T-cell (primary cell): ENCODE measurements around the gene FLT1. TPM values are rescaled to one million over a fixed set of nuclear protein-coding genes. Genes with fewer than 3 reads are reported as not detected.

Source experiments
- ATAC-seq, 4 experiments: fragments of 200-7000 bp in 3 of 4; fragments of 150-1000 bp in 1 of 4; cut with Tn5 transposase; replicated peaks in 1 of 4; 1 replicate in 3 of 4; 2 replicates in 1 of 4; pipeline ENCODE4 v1.10.0; 2021; ENCODE audit warnings: moderate library complexity in 3 of 4, mild to moderate bottlenecking in 2 of 4, moderate number of reproducible peaks in 1 of 4
- CTCF ChIA-PET, 2 donors: fragments of 300-600 bp; sonication (Branson Sonifier 250); formaldehyde crosslinking; loops; one replicate each; lab custom pipeline; 2022; ENCODE audit warnings: antibody characterized with exemption in 2 of 2; lab: Charles Lee
- POLR2A ChIA-PET, 2 donors: fragments of 300-600 bp; sonication (Branson Sonifier 250); formaldehyde crosslinking; loops; one replicate each; lab custom pipeline; 2022; ENCODE audit warnings: antibody characterized with exemption in 2 of 2; lab: Charles Lee
- DNase-seq, 35 experiments: peaks; one replicate each; pipeline versions ENCODE4 v3.0.0 to v3.0.0-alpha.2; 2013 to 2023
- H3K27ac ChIP-seq: one replicate; pipeline ENCODE4 v1.5.1; 2013; ENCODE audit warnings: low read length
- H3K27me3 ChIP-seq, 2 experiments: replicated peaks in 1 of 2; 1 replicate in 1 of 2; 2 replicates in 1 of 2; pipeline versions ENCODE4 v1.6.1 to v1.7.0; 2013; ENCODE audit warnings: low read length in 1 of 2, mixed read lengths in 1 of 2; ENCODE audit not compliant: control insufficient read depth in 2 of 2, insufficient read depth in 2 of 2; ENCODE audit errors: extremely low read depth in 1 of 2
- H3K36me3 ChIP-seq, 2 donors: 1 replicate in 1 of 2; 2 replicates in 1 of 2; pipeline versions ENCODE4 v1.6.1 to v1.7.0; 2013; ENCODE audit warnings: low read length in 1 of 2; ENCODE audit not compliant: control insufficient read depth in 2 of 2, insufficient read depth in 1 of 2; ENCODE audit errors: extremely low read depth in 1 of 2
- H3K4me1 ChIP-seq, 2 experiments: 1 replicate in 1 of 2; 2 replicates in 1 of 2; pipeline versions ENCODE4 v1.6.1 to v1.7.0; 2013; ENCODE audit warnings: low read length in 2 of 2, mixed read lengths in 1 of 2; ENCODE audit not compliant: insufficient read depth in 2 of 2, control insufficient read depth in 1 of 2; ENCODE audit errors: extremely low read depth in 1 of 2
- H3K4me3 ChIP-seq, 2 donors: 1 replicate in 1 of 2; 2 replicates in 1 of 2; pipeline versions ENCODE4 v1.5.1 to v1.7.0; 2013; ENCODE audit warnings: mild to moderate bottlenecking in 2 of 2, low read length in 1 of 2, moderate library complexity in 1 of 2; ENCODE audit not compliant: control insufficient read depth in 1 of 2; ENCODE audit errors: extremely low read depth in 1 of 2
- H3K9me3 ChIP-seq: 2 replicates; pipeline ENCODE4 v1.7.0; 2013
- H3K27ac Mint-ChIP-seq, 2 donors: one replicate each; pipeline ENCODE4 v1.8.0; 2020 to 2021; ENCODE audit warnings: mild to moderate bottlenecking in 2 of 2, mixed read lengths in 2 of 2
- H3K27me3 Mint-ChIP-seq, 2 donors: one replicate each; pipeline ENCODE4 v1.8.0; 2021 to 2022; ENCODE audit warnings: mixed read lengths in 2 of 2
- H3K36me3 Mint-ChIP-seq: one replicate; pipeline ENCODE4 v1.8.0; 2021; ENCODE audit warnings: mixed read lengths
- H3K4me1 Mint-ChIP-seq, 3 donors: one replicate each; pipeline ENCODE4 v1.8.0; 2020 to 2022; ENCODE audit warnings: mixed read lengths in 3 of 3, mild to moderate bottlenecking in 1 of 3
- H3K4me3 Mint-ChIP-seq, 3 donors: one replicate each; pipeline ENCODE4 v1.8.0; 2020 to 2022; ENCODE audit warnings: mild to moderate bottlenecking in 3 of 3, mixed read lengths in 3 of 3, moderate library complexity in 3 of 3
- H3K9me3 Mint-ChIP-seq, 3 donors: one replicate each; pipeline ENCODE4 v1.8.0; 2020 to 2022; ENCODE audit warnings: mixed read lengths in 3 of 3
- WGBS: methylation state at CpG from one replicate; pipeline ENCODE4 v1.1.5; 2013; ENCODE audit warnings: missing lambda C conversion rate; ENCODE audit not compliant: insufficient coverage; 5-methylcytosine and 5-hydroxymethylcytosine counted together
- total RNA-seq, 35 experiments: library from RNA in 6 of 35; stranded (reverse) in 6 of 35; fragments of 120-200 nt in 1 of 35; gene quantifications; one replicate each; pipeline versions ENCODE4 v1.2.1 to v1.2.4 and lab custom pipeline; 2013 to 2026

The FLT1 gene
- total RNA-seq, 5 donors from 2014 or later (not counting 1 experiment from before 2014, with no cell fraction given) = 0.56 to 2.9 (median 1.6) TPM

DNA sequence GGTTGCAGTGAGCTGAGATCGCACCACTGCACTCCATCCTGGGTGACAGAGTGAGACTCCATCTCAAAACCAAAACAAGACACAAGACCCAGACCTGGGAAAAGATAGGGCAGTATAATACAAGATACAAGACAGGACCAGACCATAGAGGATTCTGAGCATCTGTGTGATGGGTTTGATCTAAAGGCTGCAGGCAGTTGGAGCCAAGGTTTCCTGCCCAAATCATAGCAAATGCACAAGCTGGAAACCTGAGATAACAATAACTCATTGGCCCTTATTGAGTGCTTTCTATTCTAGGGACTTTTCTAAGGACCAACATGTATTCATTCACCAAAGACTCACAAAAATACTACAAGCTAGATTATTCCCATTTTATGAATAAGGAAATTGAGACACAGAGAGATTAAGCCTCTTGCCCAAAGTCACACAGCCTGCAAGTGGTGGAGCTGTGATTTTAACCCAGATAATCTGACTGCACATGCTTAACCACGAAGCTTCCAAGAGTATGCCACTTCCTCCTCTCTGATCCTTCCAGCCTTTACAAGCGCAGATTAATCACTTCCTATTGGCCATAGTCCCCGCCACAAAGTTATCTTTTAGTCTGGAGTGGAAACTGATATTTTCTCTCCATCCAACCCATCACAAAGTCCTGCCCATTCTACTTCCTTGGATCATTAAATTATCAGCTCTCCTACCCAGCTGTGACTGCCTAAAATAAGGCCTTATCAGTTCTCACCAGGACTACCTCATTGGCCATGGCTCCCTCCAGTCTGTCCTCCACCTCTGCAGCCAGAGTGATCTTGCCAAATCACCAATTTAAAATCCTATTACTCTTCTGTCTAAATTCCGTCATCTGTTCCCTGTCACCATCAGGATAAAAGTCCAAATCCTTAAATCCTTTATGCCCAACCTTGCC lies 147.2 kb downstream of the FLT1 start:
- peaks cover 7 to 14% of the 10 kb centered on the region in 2 donors for H3K27me3 Mint-ChIP-seq
- ChIA-PET CTCF (no interaction called here), POLR2A (interaction anchor here in 1 of 2 donors (0.5 kb wide), 1 partner anchor 22 kb away, joined by 6 read pairs; no protein-coding TSS in a partner anchor)
- WGBS = 82% methylated on average over 1 of the region's 5 CpGs
- ATAC-seq (peak in 1 of 4 experiments; percentile 57), DNase-seq (no peak)
- H3K36me3 ChIP-seq = no peaks in the 10 kb centered on the region
- H3K27ac Mint-ChIP-seq = no peak overlapping the region
- no peaks in the 10 kb centered on the region for H3K9me3 ChIP-seq
- no peaks in the 10 kb centered on the region for H3K36me3 Mint-ChIP-seq
- H3K4me3 Mint-ChIP-seq = peak overlapping the region in 1 of 3 donors; percentile 3
- H3K9me3 Mint-ChIP-seq = no peaks in the 10 kb centered on the region
- peaks cover 9 to 20% (median 18%) of the 10 kb centered on the region in 3 donors for H3K4me1 Mint-ChIP-seq
- H3K27ac ChIP-seq = no peak overlapping the region
- no peak overlapping the region for H3K4me3 ChIP-seq
- peaks cover 4 to 7% of the 10 kb centered on the region in 2 experiments for H3K4me1 ChIP-seq
- H3K27me3 ChIP-seq = peaks cover 0 to 3% of the 10 kb centered on the region in 2 experiments

DNA sequence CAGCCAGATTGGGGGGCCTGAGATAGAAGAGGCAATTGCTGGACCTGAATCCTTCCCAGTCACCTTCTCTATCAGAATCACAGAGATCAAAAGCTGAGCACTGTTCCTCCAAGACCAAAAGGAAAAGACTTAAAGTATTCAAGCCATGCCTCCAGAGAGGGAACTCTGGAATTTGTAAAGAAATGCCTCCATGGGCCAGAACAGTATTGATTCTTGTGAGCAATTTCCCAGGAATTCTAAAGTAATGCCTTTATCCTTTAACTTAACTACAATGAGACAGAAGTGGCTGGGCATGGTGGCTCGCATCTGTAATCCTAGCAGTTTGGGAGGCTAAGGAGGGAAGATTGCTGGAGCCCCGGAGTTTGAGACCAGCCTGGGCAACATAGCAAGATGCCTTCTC lies 148.8 kb downstream of the FLT1 start:
- Histone ChIP-seq H3K27me3 (peaks cover 0 to 3% of the 10 kb centered on the region in 2 experiments), H3K36me3 (no peaks in the 10 kb centered on the region), H3K9me3 (no peaks in the 10 kb centered on the region), H3K27ac (no peak overlapping the region), H3K4me1 (peaks cover 4 to 9% of the 10 kb centered on the region in 2 experiments), H3K4me3 (no peak overlapping the region)
- ChIA-PET CTCF (no interaction called here), POLR2A (no interaction called here)
- DNase-seq = no peak
- Mint-ChIP-seq H3K36me3 (no peaks in the 10 kb centered on the region), H3K9me3 (no peaks in the 10 kb centered on the region), H3K27ac (no peak overlapping the region), H3K27me3 (peaks cover 7 to 14% of the 10 kb centered on the region in 2 donors), H3K4me1 (peaks cover 11 to 28% (median 16%) of the 10 kb centered on the region in 3 donors), H3K4me3 (no peak overlapping the region)
- whole genome bisulfite sequencing = no CpG with 5 or more reads among the region's 2 CpGs
- ATAC-seq = no peak

DNA sequence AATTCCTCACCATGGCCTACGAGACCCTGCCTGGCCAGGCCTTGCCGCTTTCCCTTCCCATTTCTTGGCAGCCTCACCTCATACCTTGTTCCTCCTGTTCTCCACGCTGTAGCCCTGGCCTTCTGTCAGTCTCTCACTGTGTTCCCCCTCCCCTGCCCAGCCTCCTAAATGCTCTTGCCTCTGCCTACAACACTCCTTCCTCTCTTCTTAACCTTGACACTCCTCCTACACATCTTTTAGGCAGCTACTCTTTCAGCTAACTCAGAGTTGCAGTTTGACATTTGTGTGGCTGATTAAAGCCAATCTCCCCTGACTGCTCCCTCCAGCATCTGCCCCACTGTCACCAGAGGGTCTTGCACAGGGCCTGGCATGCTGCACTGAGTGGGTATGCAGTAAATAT lies 150.8 kb downstream of the FLT1 start:
- Mint-ChIP-seq H3K9me3 (no peaks in the 10 kb centered on the region), H3K4me3 (no peak overlapping the region), H3K4me1 (peaks cover 11 to 28% (median 16%) of the 10 kb centered on the region in 3 donors), H3K27me3 (peaks cover 7 to 14% of the 10 kb centered on the region in 2 donors), H3K27ac (no peak overlapping the region), H3K36me3 (no peaks in the 10 kb centered on the region)
- Histone ChIP-seq H3K4me1 (peaks cover 4 to 9% of the 10 kb centered on the region in 2 experiments), H3K27me3 (peaks cover 0 to 3% of the 10 kb centered on the region in 2 experiments), H3K27ac (no peak overlapping the region), H3K9me3 (no peaks in the 10 kb centered on the region), H3K36me3 (no peaks in the 10 kb centered on the region), H3K4me3 (no peak overlapping the region)
- ATAC-seq (no peak), DNase-seq (no peak)
- 74% methylated on average over 3 of the region's 3 CpGs for WGBS
- ChIA-PET POLR2A (interaction anchor here in 1 of 2 donors (0.6 kb wide), 1 partner anchor 8 kb away, joined by 3 read pairs; no protein-coding TSS in a partner anchor), CTCF (no interaction called here)

DNA sequence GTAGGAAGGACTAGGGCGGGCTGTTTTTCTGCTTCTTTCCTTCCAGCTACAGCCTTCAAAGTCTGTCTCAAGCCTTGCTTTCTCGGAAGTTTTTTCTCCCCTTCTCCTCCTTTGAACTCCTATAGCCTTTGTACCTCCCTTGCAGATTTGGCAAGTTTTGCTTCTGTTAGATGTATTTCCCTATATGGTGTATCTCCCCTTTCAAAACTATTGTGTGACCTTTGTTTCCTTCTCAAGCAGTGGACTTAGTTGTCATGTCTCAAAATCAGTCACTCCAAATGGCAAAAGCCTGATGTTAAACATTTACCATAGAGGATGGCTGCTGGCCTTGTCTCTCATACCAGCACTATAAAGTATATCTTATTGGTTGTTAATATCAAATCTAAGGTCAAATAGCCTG lies 152.7 kb downstream of the FLT1 start:
- H3K9me3 Mint-ChIP-seq = no peaks in the 10 kb centered on the region
- Histone ChIP-seq H3K4me1 (peaks cover under 1 to 2% of the 10 kb centered on the region in 2 experiments), H3K4me3 (no peak overlapping the region), H3K27me3 (peaks cover 0 to 3% of the 10 kb centered on the region in 2 experiments), H3K9me3 (no peaks in the 10 kb centered on the region), H3K27ac (no peak overlapping the region), H3K36me3 (no peaks in the 10 kb centered on the region)
- no CpG with 5 or more reads among the region's 2 CpGs for WGBS
- ChIA-PET POLR2A (no interaction called here), CTCF (no interaction called here)
- no peak for DNase-seq
- no peak overlapping the region for H3K4me3 Mint-ChIP-seq
- H3K4me1 Mint-ChIP-seq = peaks cover 2 to 17% (median 5%) of the 10 kb centered on the region in 3 donors
- H3K36me3 Mint-ChIP-seq = no peaks in the 10 kb centered on the region
- H3K27me3 Mint-ChIP-seq = peaks cover 7 to 14% of the 10 kb centered on the region in 2 donors
- H3K27ac Mint-ChIP-seq = no peak overlapping the region
- ATAC-seq = no peak

DNA sequence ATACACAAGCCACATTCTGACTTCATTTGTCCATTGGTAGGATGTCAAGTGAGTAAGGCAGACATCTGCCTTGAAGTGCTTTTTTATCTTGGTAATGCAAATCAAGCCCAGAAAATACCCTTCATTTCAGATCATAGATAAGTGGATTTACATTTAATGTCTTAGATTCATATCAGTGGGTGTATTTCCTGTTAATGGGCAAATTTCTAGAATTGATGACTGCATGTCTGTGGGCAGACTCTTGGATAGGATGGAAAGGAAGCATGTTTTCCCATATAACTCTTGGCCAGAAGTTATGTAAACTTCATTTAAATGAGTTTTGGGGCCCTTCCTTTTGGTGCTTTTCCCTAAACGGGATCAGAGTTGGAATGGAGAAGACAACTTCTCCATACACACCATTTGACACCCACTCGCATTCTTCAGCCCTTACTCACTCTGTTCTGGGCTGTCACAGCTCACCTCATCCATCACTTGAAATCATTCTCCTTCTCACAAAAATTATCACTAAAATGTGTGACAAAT lies 154.6 kb downstream of the FLT1 start:
- Histone ChIP-seq H3K4me1 (peaks cover 0 to 2% of the 10 kb centered on the region in 2 experiments), H3K4me3 (no peak overlapping the region), H3K9me3 (no peaks in the 10 kb centered on the region), H3K27ac (no peak overlapping the region), H3K27me3 (no peaks in the 10 kb centered on the region), H3K36me3 (no peaks in the 10 kb centered on the region)
- H3K27me3 Mint-ChIP-seq = peaks cover 7 to 14% of the 10 kb centered on the region in 2 donors
- no peak overlapping the region for H3K4me3 Mint-ChIP-seq
- no peak overlapping the region for H3K27ac Mint-ChIP-seq
- ChIA-PET CTCF (interaction anchor here in 1 of 2 donors (0.7 kb wide), 1 partner anchor 21 kb away, joined by 6 read pairs; no protein-coding TSS in a partner anchor), POLR2A (no interaction called here)
- no peak for ATAC-seq
- no peaks in the 10 kb centered on the region for H3K9me3 Mint-ChIP-seq
- no peaks in the 10 kb centered on the region for H3K36me3 Mint-ChIP-seq
- peaks cover 0 to 8% (median 2%) of the 10 kb centered on the region in 3 donors for H3K4me1 Mint-ChIP-seq
- no CpG with 5 or more reads among the region's 2 CpGs for WGBS
- DNase-seq = no peak

DNA sequence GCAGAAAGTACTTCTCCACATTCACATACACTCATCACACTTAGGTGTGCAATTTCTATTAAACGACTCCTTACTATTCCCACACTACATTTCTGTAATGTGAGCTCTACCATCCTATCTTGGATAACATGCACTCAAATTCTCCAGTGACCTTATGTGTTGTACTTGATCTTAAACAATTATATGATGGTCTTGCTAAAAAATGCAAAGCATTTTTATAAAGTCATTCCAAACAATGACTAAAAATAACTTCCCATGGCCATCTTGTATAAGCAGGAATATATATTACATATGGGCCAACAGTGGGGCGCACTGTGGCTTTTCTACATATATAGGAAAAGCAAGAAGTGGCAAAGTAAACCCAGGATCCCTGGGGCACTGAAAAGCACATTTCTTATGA lies 155.5 kb downstream of the FLT1 start:
- Mint-ChIP-seq H3K27me3 (peaks cover 6 to 11% of the 10 kb centered on the region in 2 donors), H3K27ac (no peak overlapping the region), H3K36me3 (no peaks in the 10 kb centered on the region), H3K4me1 (peaks cover 0 to 8% (median 2%) of the 10 kb centered on the region in 3 donors), H3K4me3 (no peak overlapping the region), H3K9me3 (no peaks in the 10 kb centered on the region)
- ATAC-seq (no peak), DNase-seq (no peak)
- no peak overlapping the region for H3K27ac ChIP-seq
- peaks cover 0 to 2% of the 10 kb centered on the region in 2 experiments for H3K4me1 ChIP-seq
- no peak overlapping the region for H3K4me3 ChIP-seq
- no peaks in the 10 kb centered on the region for H3K9me3 ChIP-seq
- no peaks in the 10 kb centered on the region for H3K27me3 ChIP-seq
- no CpG with 5 or more reads among the region's 2 CpGs for WGBS
- ChIA-PET CTCF (interaction anchor here in 1 of 2 donors (0.7 kb wide), 1 partner anchor 20 kb away, joined by 6 read pairs; no protein-coding TSS in a partner anchor), POLR2A (no interaction called here)
- no peaks in the 10 kb centered on the region for H3K36me3 ChIP-seq
